ENCODE data around the gene C1QTNF8.

DNA sequence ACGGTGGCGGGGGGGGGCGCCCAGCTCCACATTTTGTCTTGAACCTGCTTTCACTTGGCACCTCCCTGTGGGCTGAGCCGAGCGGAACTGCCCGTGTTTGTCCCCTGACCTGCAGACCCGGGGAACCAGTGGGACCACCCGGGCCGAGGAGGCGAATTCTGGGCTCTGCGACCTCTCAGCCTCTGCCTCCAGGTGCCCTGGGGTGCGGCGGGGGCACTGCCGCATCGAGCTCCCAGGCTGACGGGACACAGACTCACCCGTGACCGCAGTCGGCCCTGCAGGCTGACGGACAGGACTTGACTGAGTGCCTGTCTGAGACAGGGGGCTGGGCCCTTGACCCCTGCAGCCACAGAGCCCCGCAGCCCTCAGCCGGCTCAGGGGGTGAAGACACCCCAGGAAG, 11.1 kb upstream of the C1QTNF8 start:
- TF ChIP-seq POLR2AphosphoS5 (IDR thresholded peaks at IDR 0.05; ENCODE audit: low read depth) (no peak), CTCF (IDR thresholded peaks at IDR 0.05; ENCODE audit: insufficient read depth, low read length) (no peak)
